ENCODE results near the gene ID1. TPM values are rescaled to one million over a fixed set of nuclear protein-coding genes. Genes with fewer than 3 reads are reported as not detected.
A peak's percentile ranks its signal among the peaks of the same experiment; 100 is the strongest.

Gene ID1
- polyA plus RNA-seq, 2 of the 4 experiments (the other 2 are of a cell fraction) = 237 to 432 TPM

GRCh38 chr20:31577194-31577593 lies 27.9 kb upstream of the ID1 start:
- FAIRE-seq (no peak), ATAC-seq (no peak), DNase-seq (ENCODE audit: low read depth in 1 of 2, low spot score in 1 of 2) (no peak)
- H3K27ac ChIP-seq = peak overlapping the region; percentile 15 to 93; a peak in 3 of 6 replicates
- WGBS (ENCODE audit: missing lambda C conversion rate) = 86% methylated on average over 9 of the region's 9 CpGs
- TF ChIP-seq ZFP36 (IDR thresholded peaks at IDR 0.05; ENCODE audit: borderline replicate concordance, partially characterized antibody) (no peak), FOXS1 (CRISPR knock-in tag; IDR thresholded peaks at IDR 0.05) (no peak), EHF (CRISPR knock-in tag; IDR thresholded peaks at IDR 0.05) (no peak), NFE2L2 (conservative IDR thresholded peaks at IDR 0.05; ENCODE audit: low read length) (no peak), RAD21 (conservative IDR thresholded peaks at IDR 0.05 in 1 of 2, IDR thresholded peaks at IDR 0.05 in 1 of 2) (no peak), EP300 (IDR thresholded peaks at IDR 0.05) (no peak), HOXB5 (CRISPR knock-in tag; IDR thresholded peaks at IDR 0.05) (no peak)
- H3K4me2 ChIP-seq = no peak overlapping the region
- ChIA-PET CTCF (interaction anchor here (1.2 to 28.4 kb wide), 5 partner anchors 8 to 30 kb away, joined by 4 to 903 read pairs (median 42); partner anchors contain the start of gene ID1), POLR2A (interaction anchor here (3.2 kb wide), 1 partner anchor 28 kb away, joined by 10 read pairs; the partner anchor contains the start of gene ID1)
- no peaks in the 10 kb centered on the region for H3K9me3 ChIP-seq
- peaks cover 13% of the 10 kb centered on the region for H3K4me1 ChIP-seq
- H3K4me3 ChIP-seq = no peak overlapping the region

GRCh38 chr20:31578448-31579138 lies 26.5 kb upstream of the ID1 start:
- no peak overlapping the region for H3K4me2 ChIP-seq
- ChIA-PET POLR2A (interaction anchor here (3.2 kb wide), 1 partner anchor 27 kb away, joined by 10 read pairs; the partner anchor contains the start of gene ID1), CTCF (interaction anchor here (0.6 to 28.4 kb wide), 8 partner anchors 8 to 55 kb away, joined by 3 to 903 read pairs (median 9); partner anchors contain the start of gene ID1)
- DNase-seq (ENCODE audit: low read depth in 1 of 2, low spot score in 1 of 2) = no peak
- TF ChIP-seq PHF8 (IDR thresholded peaks at IDR 0.05; ENCODE audit: borderline replicate concordance, low read depth) (no peak), RFX5 (IDR thresholded peaks at IDR 0.05) (no peak), ESRRA (IDR thresholded peaks at IDR 0.05; ENCODE audit: borderline replicate concordance, low read length) (no peak), MYC (IDR thresholded peaks at IDR 0.05; ENCODE audit: borderline replicate concordance, low read length) (no peak)
- peaks cover 9% of the 10 kb centered on the region for H3K4me1 ChIP-seq
- WGBS (ENCODE audit: missing lambda C conversion rate) = 98% methylated on average over 12 of the region's 43 CpGs
- ATAC-seq = no peak
- H3K9me3 ChIP-seq = no peaks in the 10 kb centered on the region
- H3K4me3 ChIP-seq = no peak overlapping the region
- FAIRE-seq = no peak
- peak overlapping the region in 1 of 2 experiments; percentile 49; a peak in 2 of 6 replicates for H3K27ac ChIP-seq

GRCh38 chr20:31579245-31579644 lies 25.8 kb upstream of the ID1 start:
- DNase-seq (ENCODE audit: low read depth in 1 of 2, low spot score in 1 of 2) = no peak
- peak overlapping the region in 1 of 2 experiments; percentile 22; a peak in 1 of 6 replicates for H3K27ac ChIP-seq
- H3K4me2 ChIP-seq = no peak overlapping the region
- H3K4me3 ChIP-seq = no peak overlapping the region
- no peak for FAIRE-seq
- WGBS (ENCODE audit: missing lambda C conversion rate) = 92% methylated on average over 6 of the region's 6 CpGs
- H3K4me1 ChIP-seq = peaks cover 4% of the 10 kb centered on the region
- CTCF ChIA-PET = interaction anchor here (0.6 to 14.5 kb wide), 7 partner anchors 9 to 168 kb away, joined by 3 to 903 read pairs (median 3); partner anchors contain the start of gene ID1
- H3K9me3 ChIP-seq = no peaks in the 10 kb centered on the region
- ATAC-seq = no peak
- POLR2A ChIA-PET = interaction anchor here (0.6 to 0.9 kb wide), 2 partner anchors 25 to 29 kb away, joined by 3 read pairs; partner anchors contain the start of gene ID1
- TF ChIP-seq TP53 (CRISPR knock-in tag; IDR thresholded peaks at IDR 0.05) (no peak), HMGXB4 (CRISPR knock-in tag; IDR thresholded peaks at IDR 0.05; ENCODE audit: borderline replicate concordance) (no peak), NFE2L2 (conservative IDR thresholded peaks at IDR 0.05; ENCODE audit: low read length) (no peak), PBX3 (IDR thresholded peaks at IDR 0.05) (no peak), USF2 (IDR thresholded peaks at IDR 0.05) (no peak), FOSB (CRISPR knock-in tag; IDR thresholded peaks at IDR 0.05) (no peak), MAFK (IDR thresholded peaks at IDR 0.05; ENCODE audit: partially characterized antibody) (no peak), GATA3 (IDR thresholded peaks at IDR 0.05; ENCODE audit: borderline replicate concordance) (no peak), ATOH8 (CRISPR knock-in tag; IDR thresholded peaks at IDR 0.05; ENCODE audit: low read depth) (no peak), CBX8 (IDR thresholded peaks at IDR 0.05) (no peak), CTCF (IDR thresholded peaks at IDR 0.05) (no peak), NPAS2 (CRISPR knock-in tag; IDR thresholded peaks at IDR 0.05; ENCODE audit: borderline replicate concordance) (no peak), RFX5 (IDR thresholded peaks at IDR 0.05) (no peak), ZSCAN20 (CRISPR knock-in tag; IDR thresholded peaks at IDR 0.05) (no peak), NR3C1 (IDR thresholded peaks at IDR 0.05) (no peak)

All from A549 (cell line).